NCI-H128 (cell line): ENCODE measurements around the gene DCAF17.
"Not testable (repeated sequence)": the region's sequence is repeated elsewhere in the genome, so short reads cannot be mapped to it uniquely, and the experiment has no call there.

ENCODE experiments used
- DNase-seq: peaks from one replicate; lab custom pipeline; 2025; ENCODE audit not compliant: unreplicated experiment; lab: John Stamatoyannopoulos, UW

The DCAF17 gene

DNA sequence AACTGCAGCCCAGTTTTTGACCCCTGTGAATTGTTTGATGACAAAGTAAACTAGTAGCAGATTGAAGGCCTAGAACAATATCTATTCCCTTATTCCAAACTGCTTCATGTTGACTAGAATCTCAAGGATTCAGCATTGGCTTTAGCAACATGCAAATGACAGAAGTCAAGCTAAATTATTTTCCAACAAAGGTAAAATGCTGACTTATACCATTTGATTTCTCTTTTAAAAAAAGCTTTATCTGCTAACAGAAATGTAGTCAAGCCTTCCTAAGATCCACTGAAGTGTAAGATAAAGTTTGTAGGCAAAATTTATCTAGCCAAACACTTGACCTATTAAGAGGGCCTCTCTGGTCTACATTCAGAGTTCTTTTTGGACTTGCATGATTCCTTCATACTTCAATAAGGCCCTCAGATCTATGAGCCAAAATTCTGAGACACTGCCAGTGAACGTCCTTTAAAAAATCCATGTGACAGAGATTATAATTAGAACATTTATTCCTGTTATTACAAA is 78.7 kb downstream of the DCAF17 start:
- no peak for DNase-seq

DNA sequence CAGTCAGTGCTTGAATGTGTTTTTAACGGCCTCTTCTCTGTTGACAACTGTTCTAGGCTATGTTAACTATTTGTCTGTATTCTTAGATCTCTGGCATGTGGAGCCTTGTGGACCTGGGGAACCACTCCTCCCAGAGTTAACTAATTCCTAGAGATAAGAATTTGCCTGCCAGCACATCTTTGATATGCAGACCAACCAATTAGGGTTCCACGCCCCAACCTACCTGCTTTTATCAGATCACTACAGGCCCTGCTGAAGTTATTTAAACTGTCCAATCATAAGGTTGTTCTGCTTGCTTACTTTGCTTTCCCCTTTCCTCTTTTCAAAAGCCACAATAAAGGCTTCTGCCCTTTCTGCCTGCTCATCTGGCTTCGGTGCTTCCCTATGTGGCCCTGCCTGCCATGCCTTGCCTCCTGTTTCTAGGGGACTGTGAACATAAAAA is 79.7 kb downstream of the DCAF17 start:
- DNase-seq, result no peak

GRCh38 chr2:171514908-171515582 is 81.0 kb downstream of the DCAF17 start:
- DNase-seq, result no peak

GRCh38 chr2:171515672-171516298 is 81.8 kb downstream of the DCAF17 start:
- no peak for DNase-seq

GRCh38 chr2:171516793-171517192 is 82.8 kb downstream of the DCAF17 start:
- no peak for DNase-seq

- DNase-seq, result no peak
Observed at GRCh38 chr2:171520471-171520870, 86.4 kb downstream of the DCAF17 start.

DNA sequence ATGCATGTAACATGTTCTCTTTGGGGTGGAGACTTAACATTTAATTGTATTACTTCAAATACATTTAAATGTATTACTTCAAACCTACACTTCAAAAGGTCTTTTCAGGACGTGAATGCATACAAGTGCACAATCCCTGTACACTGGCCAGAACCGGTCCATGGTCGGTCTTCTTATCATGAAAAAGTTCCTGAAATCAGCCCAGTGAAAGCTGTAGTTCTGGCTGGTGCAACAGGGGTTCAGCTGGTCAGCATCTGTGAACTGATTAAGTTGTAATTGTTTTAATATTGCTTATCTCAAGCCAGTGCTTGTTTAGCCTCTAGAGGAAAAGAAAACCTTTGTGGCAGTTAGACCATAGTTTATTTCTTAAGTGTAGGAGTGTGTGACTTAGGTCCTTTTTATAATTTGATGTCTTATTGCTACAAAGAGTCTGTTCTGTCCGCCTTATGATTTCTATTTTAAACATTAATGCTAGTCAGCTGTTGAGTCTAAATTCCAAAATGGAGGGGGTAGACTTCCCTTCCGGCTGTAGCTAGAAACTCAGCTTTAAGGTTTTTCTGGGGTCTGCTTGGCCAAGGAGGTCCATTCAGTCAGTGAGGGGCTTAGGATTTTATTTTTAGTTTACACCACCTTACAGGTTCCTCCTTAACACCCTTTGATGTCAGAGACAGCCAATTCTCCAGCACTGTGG is 87.5 kb downstream of the DCAF17 start:
- DNase-seq, result no peak

GRCh38 chr2:171522052-171522787 is 88.2 kb downstream of the DCAF17 start, which contains the start of gene CYBRD1:
Gene CYBRD1 (plus strand): TSS chr2:171522474. CDS start chr2:171522546, 72 bp downstream.
- DNase-seq, result no peak

DNA sequence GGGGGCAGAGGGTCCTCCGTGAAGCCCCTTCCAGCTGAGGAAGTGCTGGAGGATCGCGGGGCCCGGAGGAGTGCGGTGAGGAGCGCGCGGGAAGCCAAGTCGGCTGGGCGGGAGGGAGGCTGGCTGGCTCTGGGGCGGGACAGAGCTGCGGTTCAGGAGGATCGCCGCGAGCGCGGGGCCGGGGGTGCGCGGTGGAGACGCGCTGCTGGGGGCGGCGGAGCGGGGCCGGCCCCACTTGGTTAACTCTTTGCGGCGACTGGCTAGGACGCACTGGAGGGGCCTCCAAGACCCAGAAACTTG is 88.7 kb downstream of the DCAF17 start:
- DNase-seq, result no peak

DNA sequence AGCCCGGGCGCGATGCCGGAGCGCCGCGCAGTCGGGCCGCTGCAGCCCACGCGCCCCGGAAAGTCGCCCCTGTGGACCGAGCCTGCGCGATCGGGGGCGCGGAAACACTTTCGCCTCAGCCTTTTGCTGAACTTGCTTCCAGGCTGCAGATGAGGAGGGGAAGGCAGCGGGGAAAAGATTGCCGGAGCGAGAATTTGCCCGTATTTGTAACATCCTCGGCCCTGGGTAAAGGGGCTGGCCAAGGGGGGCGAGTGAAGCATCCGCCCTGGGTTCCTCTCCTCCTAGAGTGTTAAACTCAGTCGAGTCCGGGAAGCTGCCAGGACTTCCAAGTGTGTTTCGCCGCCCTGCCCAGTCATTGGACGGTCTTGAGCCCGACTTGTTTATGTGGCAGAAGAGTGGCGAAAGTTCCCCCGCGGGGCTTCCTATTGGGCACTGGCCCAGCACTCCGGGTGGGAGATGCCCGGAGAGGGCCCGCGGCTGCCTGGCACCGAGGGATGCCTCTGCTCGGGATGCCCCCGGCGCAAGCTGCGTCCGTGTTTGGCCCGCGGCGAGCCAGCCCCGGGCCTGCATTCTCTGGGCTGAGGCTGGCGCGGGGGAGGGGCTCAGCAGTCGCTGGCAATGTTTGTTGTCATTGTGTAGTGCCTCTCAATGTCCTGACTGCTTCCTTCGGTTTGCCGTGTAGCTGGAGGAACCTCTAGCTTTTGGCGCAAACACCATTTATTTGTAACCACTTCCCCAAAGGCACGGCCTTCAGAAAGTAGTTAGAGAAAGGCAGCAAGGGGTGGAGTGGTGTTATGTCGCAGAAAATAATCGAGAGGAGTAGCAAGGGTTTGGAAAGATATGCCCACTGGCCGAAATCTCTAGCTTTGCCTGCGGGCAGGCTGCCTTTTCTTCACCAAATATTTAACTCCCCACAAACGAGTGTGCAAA is 89.3 kb downstream of the DCAF17 start:
- DNase-seq, result no peak

DNA sequence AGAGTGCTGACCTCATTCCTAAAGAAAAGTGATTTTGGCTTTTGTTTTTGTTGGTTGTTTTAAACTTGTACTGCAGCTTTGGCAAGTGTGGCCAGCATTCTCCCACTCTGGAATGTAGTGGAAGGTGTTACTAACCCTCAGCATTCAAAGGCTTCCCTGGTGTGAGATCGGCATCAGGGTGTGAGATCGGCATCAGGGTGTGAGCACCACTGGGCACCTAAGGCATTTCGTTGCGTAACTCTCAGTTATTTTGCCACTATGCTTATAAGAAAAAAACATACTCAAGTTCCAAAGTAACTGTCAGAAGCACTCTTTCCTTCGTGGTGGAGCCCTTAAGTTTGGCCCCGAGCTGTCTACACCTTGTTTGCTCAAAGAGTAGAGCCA is 90.0 kb downstream of the DCAF17 start:
- no peak for DNase-seq

- DNase-seq, result no peak
Observed at GRCh38 chr2:171529914-171530313, 95.9 kb downstream of the DCAF17 start.

DNA sequence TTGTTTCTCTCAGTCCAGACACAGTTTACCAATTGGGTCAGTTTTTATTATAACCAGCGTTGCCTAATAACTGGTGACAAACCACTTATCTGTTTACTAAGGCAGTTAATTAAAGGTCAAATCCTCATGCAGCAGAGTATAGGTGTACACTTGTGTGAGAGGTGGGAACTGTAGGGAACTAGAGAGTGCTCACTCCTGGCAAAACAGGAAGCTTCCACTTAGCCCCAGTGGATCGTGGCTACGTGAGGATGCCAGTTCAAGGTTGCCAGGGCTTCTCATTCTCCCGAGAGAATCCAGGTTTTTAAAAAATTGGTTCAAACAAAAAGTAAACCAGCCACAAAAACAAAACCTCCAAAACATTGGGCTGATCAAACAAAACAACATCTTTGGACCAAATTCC is 96.4 kb downstream of the DCAF17 start:
- DNase-seq, result no peak

- DNase-seq, result not testable (repeated sequence)
Observed at GRCh38 chr2:171530859-171531258, 96.8 kb downstream of the DCAF17 start.

- DNase-seq, result no peak
Observed at GRCh38 chr2:171531291-171531690, 97.3 kb downstream of the DCAF17 start.

GRCh38 chr2:171531836-171532450 is 97.9 kb downstream of the DCAF17 start:
- DNase-seq, result no peak

DNA sequence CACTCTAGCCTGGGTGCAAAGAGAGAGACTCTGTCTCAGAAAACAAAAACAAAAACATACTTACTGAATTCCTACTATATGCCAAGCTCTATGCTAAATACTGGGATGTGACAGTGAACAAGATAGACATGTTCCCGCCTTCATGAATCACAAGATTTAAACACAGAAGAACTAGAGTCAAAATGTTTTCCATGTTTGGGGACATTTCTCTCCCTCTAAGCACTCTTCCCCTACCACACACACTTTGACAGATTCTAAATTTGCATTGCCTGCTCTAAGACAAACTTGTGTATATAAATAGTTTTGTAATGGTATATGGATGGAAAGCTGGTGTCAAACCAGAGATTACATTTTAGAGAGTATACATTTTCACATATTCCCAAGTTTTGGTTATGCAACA is 99.3 kb downstream of the DCAF17 start:
- no peak for DNase-seq
